Pancreas (tissue), 10 donors: ENCODE data around the gene STAB2. TPM values are rescaled to one million over a fixed set of nuclear protein-coding genes. Genes with fewer than 3 reads are reported as not detected.
A peak's percentile ranks its signal among the peaks of the same experiment; 100 is the strongest.

Source experiments
- ATAC-seq, 4 donors: fragments of 200-7000 bp; cut with Tn5 transposase; one replicate each; pipeline versions ENCODE4 v1.8.0 to v1.9.1; 2020; ENCODE audit warnings: mild to moderate bottlenecking in 4 of 4, moderate library complexity in 4 of 4
- DNase-seq, 6 donors: peaks; one replicate each; pipeline ENCODE4 v3.0.0-alpha.2; 2020
- FAIRE-seq: peaks from 2 replicates; lab custom pipeline; 2012; peaks lifted over from hg19 to GRCh38; lab: Jason Lieb, UNC
- H3K27ac ChIP-seq, 4 donors: fragments of 200-600 bp; sonication (generic); 1 replicate in 3 of 4; 2 replicates in 1 of 4; pipeline versions ENCODE4 v1.5.0 to v1.8.0; 2020
- H3K27me3 ChIP-seq, 4 donors: fragments of 200-600 bp; one replicate each; pipeline ENCODE4 v1.8.0; 2021
- H3K36me3 ChIP-seq, 3 donors: fragments of 200-600 bp; sonication (generic) in 1 of 3; one replicate each; pipeline versions ENCODE4 v1.5.0 to v1.8.0; 2020 to 2021
- H3K4me1 ChIP-seq, 3 donors: fragments of 200-600 bp; one replicate each; pipeline ENCODE4 v1.8.0; 2021
- H3K4me3 ChIP-seq, 4 donors: fragments of 200-600 bp; sonication (generic) in 2 of 4; one replicate each; pipeline versions ENCODE4 v1.5.0 to v1.8.0; 2020 to 2021
- H3K9me3 ChIP-seq, 4 donors: fragments of 200-600 bp; one replicate each; pipeline ENCODE4 v1.8.0; 2021
- CTCF ChIP-seq, 4 donors: fragments of 200-600 bp; sonication (generic) in 3 of 4; IDR thresholded peaks; one replicate each; pipeline versions ENCODE4 v1.5.0 to v1.8.0; 2021; ENCODE audit warnings: antibody characterized with exemption in 4 of 4
- WGBS, 2 donors: extraction: QIAGEN DNeasy Blood & Tissue Kit; methylation state at CpG; one replicate each; pipeline ENCODE4 v1.1.7; 2013; 5-methylcytosine and 5-hydroxymethylcytosine counted together
- intact Hi-C, 3 donors: fragments of 100-400 bp; cut with DNase I; formaldehyde crosslinking; loops; one replicate each; pipeline versions ENCODE4 v1.11.1 to v1.14.2; 2022
- polyA plus RNA-seq, 2 donors: library from polyadenylated mRNA; stranded (reverse); fragments of 200-250 nt; gene quantifications; one replicate each; pipeline ENCODE4 v1.2.3, GENCODE V29; 2013
- total RNA-seq, 6 donors: library from RNA; stranded (reverse); fragmentation: NEBNext Ultra II Directional in 4 of 6; extraction: Animal tissue kit (Norgen Biotek cat#: 25700) in 4 of 6; gene quantifications; one replicate each; pipeline versions ENCODE4 v1.2.1 to v1.2.4, GENCODE V29; 2021 to 2023
- donor health status: healthy with polysubstance abuse.
- donor health status: DM: no; HTN: no; CAD: no; lungs with moderate emphysema.
- donor health status: DM: no; HTN: no; CAD: no.
- donor health status: control.
- donor health status: control.
- donor health status: Bipolar disorder and iron deficiency.
- donor health status: DM: yes; HTN: yes; CAD: no.
- donor health status: DM: no; HTN: no; CAD: no.
- donor health status: DM: no; HTN: no; CAD: no.
- donor health status: DM: yes; HTN: yes; CAD: no.

Gene STAB2
- total and polyA plus RNA-seq, 8 donors = under 0.01 to 0.16 (median 0.08) TPM; not detected in 1

- FAIRE-seq (no peak), ATAC-seq (no peak), DNase-seq (no peak)
- WGBS, 2 donors = 82 to 92% methylated on average over 1 of the region's 1 CpG
- TF ChIP-seq CTCF (IDR thresholded peaks at IDR 0.05) = no peak
- Histone ChIP-seq H3K27me3 (peaks cover 0 to 10% (median 4%) of the 10 kb centered on the region in 4 donors), H3K4me3 (no peak overlapping the region), H3K9me3 (no peaks in the 10 kb centered on the region), H3K4me1 (no peaks in the 10 kb centered on the region), H3K27ac (no peak overlapping the region), H3K36me3 (no peaks in the 10 kb centered on the region)
- intact Hi-C loops = no loop called here
These were observed 17.8 kb upstream of the STAB2 start for GRCh38 chr12:103569278-103569677.

GRCh38 chr12:103571286-103571685 lies 15.8 kb upstream of the STAB2 start:
- Histone ChIP-seq H3K27me3 (peaks cover 0 to 10% (median 4%) of the 10 kb centered on the region in 4 donors), H3K36me3 (no peaks in the 10 kb centered on the region), H3K9me3 (no peaks in the 10 kb centered on the region), H3K4me1 (peaks cover 0 to 3% (median 0%) of the 10 kb centered on the region in 3 donors), H3K4me3 (peak overlapping the region in 1 of 4 donors; percentile 17), H3K27ac (no peak overlapping the region)
- FAIRE-seq (no peak), DNase-seq (peak in 3 of 6 donors; percentile 22 to 57 (median 55)), ATAC-seq (peak; percentile 22 to 51 (median 40))
- no peak for TF ChIP-seq CTCF (IDR thresholded peaks at IDR 0.05)
- intact Hi-C loops = loop anchor here in 1 of 3 donors (10.0 kb wide), 1 partner anchor 294 kb away; no protein-coding TSS in a partner anchor
- WGBS, 2 donors = 6 to 9% methylated on average over 18 of the region's 18 CpGs

- Histone ChIP-seq H3K4me3 (no peak overlapping the region), H3K9me3 (no peaks in the 10 kb centered on the region), H3K27ac (no peak overlapping the region), H3K27me3 (peaks cover 0 to 10% (median 4%) of the 10 kb centered on the region in 4 donors), H3K36me3 (no peaks in the 10 kb centered on the region), H3K4me1 (peaks cover 0 to 3% (median 0%) of the 10 kb centered on the region in 3 donors)
- TF ChIP-seq CTCF (IDR thresholded peaks at IDR 0.05) = no peak
- intact Hi-C loops = loop anchor here in 1 of 3 donors (10.0 kb wide), 1 partner anchor 292 kb away; no protein-coding TSS in a partner anchor
- ATAC-seq = no peak
- no peak for DNase-seq
- 76 to 87% methylated on average over 4 of the region's 4 CpGs for WGBS, 2 donors
- no peak for FAIRE-seq
These were observed 14.6 kb upstream of the STAB2 start for GRCh38 chr12:103572312-103573045.

- H3K4me3 ChIP-seq = no peak overlapping the region
- FAIRE-seq (no peak), DNase-seq (no peak), ATAC-seq (no peak)
- TF ChIP-seq CTCF (IDR thresholded peaks at IDR 0.05) = no peak
- peaks cover 0 to 3% (median 0%) of the 10 kb centered on the region in 3 donors for H3K4me1 ChIP-seq
- no peaks in the 10 kb centered on the region for H3K36me3 ChIP-seq
- WGBS, 2 donors = 55 to 61% methylated on average over 3 of the region's 3 CpGs
- H3K9me3 ChIP-seq = no peaks in the 10 kb centered on the region
- no peak overlapping the region for H3K27ac ChIP-seq
- H3K27me3 ChIP-seq = peaks cover 0 to 9% (median 4%) of the 10 kb centered on the region in 4 donors
- intact Hi-C loops = loop anchor here in 1 of 3 donors (10.0 kb wide), 1 partner anchor 292 kb away; no protein-coding TSS in a partner anchor
These were observed 13.9 kb upstream of the STAB2 start for GRCh38 chr12:103573185-103573584.
